HuH-7 (cell line): ENCODE results near the gene GIGYF2.
"Not testable (repeated sequence)": the region's sequence is repeated elsewhere in the genome, so short reads cannot be mapped to it uniquely, and the experiment has no call there.

Experiments
- DNase-seq: peaks from one replicate; pipeline ENCODE4 v3.0.0; 2011; ENCODE audit warnings: low spot score

GIGYF2 gene, protein sequence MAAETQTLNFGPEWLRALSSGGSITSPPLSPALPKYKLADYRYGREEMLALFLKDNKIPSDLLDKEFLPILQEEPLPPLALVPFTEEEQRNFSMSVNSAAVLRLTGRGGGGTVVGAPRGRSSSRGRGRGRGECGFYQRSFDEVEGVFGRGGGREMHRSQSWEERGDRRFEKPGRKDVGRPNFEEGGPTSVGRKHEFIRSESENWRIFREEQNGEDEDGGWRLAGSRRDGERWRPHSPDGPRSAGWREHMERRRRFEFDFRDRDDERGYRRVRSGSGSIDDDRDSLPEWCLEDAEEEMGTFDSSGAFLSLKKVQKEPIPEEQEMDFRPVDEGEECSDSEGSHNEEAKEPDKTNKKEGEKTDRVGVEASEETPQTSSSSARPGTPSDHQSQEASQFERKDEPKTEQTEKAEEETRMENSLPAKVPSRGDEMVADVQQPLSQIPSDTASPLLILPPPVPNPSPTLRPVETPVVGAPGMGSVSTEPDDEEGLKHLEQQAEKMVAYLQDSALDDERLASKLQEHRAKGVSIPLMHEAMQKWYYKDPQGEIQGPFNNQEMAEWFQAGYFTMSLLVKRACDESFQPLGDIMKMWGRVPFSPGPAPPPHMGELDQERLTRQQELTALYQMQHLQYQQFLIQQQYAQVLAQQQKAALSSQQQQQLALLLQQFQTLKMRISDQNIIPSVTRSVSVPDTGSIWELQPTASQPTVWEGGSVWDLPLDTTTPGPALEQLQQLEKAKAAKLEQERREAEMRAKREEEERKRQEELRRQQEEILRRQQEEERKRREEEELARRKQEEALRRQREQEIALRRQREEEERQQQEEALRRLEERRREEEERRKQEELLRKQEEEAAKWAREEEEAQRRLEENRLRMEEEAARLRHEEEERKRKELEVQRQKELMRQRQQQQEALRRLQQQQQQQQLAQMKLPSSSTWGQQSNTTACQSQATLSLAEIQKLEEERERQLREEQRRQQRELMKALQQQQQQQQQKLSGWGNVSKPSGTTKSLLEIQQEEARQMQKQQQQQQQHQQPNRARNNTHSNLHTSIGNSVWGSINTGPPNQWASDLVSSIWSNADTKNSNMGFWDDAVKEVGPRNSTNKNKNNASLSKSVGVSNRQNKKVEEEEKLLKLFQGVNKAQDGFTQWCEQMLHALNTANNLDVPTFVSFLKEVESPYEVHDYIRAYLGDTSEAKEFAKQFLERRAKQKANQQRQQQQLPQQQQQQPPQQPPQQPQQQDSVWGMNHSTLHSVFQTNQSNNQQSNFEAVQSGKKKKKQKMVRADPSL (N-terminal part only)

DNA sequence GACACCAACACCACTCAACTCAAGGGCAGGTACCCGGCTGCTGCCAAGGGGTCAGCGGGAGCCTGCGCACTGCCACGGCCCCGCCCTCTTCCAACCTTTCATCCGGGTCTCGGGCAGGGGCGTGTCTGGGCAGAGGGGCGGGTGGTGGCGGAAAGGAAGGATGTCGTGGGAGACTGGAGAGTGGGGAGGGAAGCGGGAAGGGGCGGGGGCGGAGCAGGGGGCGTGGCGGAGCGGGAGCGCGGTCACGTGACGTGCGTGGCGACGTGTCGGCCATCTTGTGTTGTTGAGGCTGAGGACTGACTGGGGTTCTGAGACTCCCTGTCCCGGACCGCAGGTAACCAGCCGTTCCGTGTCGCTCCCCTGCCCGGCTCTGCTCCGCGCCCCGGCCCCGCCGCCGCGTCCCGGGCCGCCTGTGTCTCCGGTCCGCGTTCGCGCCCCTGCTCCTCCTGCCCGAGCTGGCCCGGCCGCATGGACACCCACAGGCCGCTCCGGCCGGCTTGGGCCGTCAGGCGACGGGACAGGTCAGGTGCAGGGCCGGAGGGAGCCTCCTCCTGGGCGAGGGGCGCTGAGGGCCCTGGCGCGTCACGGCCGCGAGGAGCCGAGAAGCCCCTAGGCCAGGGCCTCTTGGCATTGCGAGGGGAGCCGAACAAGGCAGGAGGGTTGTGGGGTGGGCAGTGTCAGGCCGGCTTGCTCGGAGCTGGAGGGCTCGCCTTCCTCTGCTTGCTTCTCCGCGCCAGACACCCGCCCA lies at the start of gene GIGYF2:
TSS of gene GIGYF2 (plus strand) at position 273 of the 748 bp plus-strand sequence. CDS start 37,867 bp downstream, outside the sequence.
- DNase-seq: peak; percentile 87

GRCh38 chr2:232649033-232649432 lies 48.1 kb upstream of the GIGYF2 start:
- DNase-seq: no peak

DNA sequence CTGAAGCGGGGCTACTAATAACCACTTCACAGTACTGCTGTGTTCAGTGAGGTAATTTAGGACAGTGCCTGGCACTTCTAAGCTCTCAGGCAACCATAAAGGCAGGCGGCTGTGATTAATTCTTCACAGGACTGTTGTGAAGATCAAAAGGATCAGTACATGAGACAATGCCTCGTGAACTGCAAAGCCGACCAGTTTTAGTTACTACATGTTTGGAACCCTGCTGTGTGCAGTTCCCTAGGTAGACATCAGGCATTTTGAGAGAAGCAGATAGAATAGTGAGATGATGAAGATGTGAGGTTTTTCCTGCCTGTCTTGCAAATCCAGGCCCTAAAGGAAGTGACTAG lies 44.7 kb upstream of the GIGYF2 start:
- DNase-seq: no peak

- no peak for DNase-seq
Measured at GRCh38 chr2:232653441-232653840, 43.7 kb upstream of the GIGYF2 start.

GRCh38 chr2:232655392-232655791 lies 41.7 kb upstream of the GIGYF2 start:
- DNase-seq: no peak

GRCh38 chr2:232658217-232658785 lies 38.8 kb upstream of the GIGYF2 start:
- DNase-seq: peak; percentile 34

- DNase-seq: no peak
Measured at GRCh38 chr2:232659359-232659758, 37.8 kb upstream of the GIGYF2 start.

GRCh38 chr2:232662486-232663260 lies 34.5 kb upstream of the GIGYF2 start:
- DNase-seq: no peak

DNA sequence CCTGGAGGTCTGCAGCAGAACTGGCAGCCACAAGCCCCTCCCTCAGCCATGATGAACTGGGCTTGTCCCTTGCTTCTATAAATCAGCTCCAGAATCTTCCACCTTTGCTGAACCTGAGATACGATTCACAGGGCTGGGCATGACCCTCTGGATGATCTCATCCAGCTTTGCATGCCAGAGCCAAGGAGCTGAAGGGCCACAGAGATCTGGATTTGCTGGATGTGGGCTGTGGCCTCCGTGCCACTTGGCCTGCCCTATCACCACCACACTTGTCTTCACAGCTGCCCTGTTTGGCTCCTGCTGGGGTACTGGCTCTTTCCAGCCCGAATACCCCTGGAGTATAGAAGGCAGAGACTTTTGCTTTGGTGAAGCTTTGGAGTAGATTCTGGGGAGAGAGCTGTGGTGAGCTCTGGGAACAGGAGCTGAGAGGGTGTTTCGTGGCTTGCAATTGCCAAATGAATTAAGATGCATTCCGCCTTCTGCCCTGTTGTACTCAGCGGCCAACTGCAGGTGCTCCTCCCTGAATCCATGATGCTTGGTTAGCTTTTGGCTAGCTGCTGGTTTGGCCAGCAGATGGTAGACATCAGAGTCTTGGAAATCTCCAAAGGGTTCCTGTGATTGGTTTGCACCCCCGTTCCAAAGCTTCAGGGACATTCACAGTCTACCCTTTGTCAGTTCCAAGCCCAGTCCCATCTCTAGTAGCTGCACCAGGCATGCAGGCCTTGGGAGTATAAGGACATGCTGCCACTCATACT lies 30.9 kb upstream of the GIGYF2 start:
- DNase-seq: no peak

DNA sequence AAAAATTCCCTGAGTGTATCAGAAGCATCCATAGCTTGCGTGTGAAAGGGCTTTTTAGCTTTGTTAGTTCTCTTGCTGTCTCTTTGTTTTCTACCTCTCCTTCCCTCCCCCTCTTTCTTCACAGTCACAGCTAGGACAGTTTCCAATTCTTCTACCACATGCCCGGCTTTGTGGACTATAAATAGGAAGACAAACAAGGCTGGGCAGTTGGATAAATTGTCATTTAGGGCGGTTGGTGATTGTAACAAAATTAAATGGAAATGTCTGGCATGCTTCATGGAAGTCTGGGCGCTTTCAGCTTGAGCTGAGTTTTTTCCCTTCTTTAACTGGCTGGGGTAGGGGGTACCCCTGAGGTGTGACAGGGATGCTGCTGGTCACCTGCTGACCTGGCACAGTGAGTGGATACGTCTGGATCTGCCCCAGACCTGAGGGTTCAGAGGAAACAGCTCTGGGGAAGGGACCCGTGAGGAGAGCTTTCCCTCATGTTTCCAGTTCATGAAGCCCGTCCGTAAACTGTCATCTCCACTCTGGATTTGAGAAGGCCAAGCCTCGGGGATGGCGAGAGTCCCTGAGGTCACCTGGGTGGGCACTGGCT lies 29.0 kb upstream of the GIGYF2 start:
- no peak for DNase-seq

GRCh38 chr2:232668805-232669444 lies 28.2 kb upstream of the GIGYF2 start:
- no peak for DNase-seq

- DNase-seq: no peak
Measured at GRCh38 chr2:232672588-232672987, 24.5 kb upstream of the GIGYF2 start.

- DNase-seq: no peak
Measured at GRCh38 chr2:232674491-232674890, 22.6 kb upstream of the GIGYF2 start.

- no peak for DNase-seq
Measured at GRCh38 chr2:232675381-232675780, 21.8 kb upstream of the GIGYF2 start.

DNA sequence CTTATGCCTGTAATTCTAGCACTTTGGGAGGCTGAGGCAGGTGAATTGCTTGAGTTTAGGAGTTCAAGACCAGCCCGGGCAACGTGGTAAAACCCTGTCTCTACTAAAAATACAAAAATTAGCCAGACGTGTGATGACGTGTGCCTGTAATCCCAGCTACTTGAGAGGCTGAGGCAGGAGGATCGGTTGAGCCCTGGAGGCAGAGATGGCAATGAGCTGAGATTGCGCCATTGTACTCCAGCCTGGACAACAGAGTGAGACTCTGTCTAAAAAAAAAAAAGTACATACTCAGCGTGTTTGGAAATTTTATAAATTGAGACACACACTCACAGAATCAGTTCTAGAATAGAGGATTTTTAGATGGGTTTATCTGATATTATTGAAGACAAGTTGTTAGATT lies 17.1 kb upstream of the GIGYF2 start:
- no peak for DNase-seq

GRCh38 chr2:232681527-232681926 lies 15.6 kb upstream of the GIGYF2 start:
- DNase-seq: no peak

- no peak for DNase-seq
Measured at GRCh38 chr2:232683368-232683767, 13.8 kb upstream of the GIGYF2 start.

GRCh38 chr2:232685391-232685790 lies 11.7 kb upstream of the GIGYF2 start:
- not testable (repeated sequence) for DNase-seq
